ENCODE results near the gene DCAF11. TPM values are rescaled to one million over a fixed set of nuclear protein-coding genes. Genes with fewer than 3 reads are reported as not detected.
A peak's percentile ranks its signal among the peaks of the same experiment; 100 is the strongest.

The DCAF11 gene
- polyA plus RNA-seq, 3 donors, result 45.6 to 56.6 (median 48.8) TPM

GRCh38 chr14:24079491-24080141 is 35.0 kb upstream of the DCAF11 start:
- intact Hi-C loops (cut with micrococcal nuclease), result no loop called here
- DNase-seq, result no peak
- no peak overlapping the region for H2AFZ ChIP-seq (ENCODE audit: insufficient read depth, low read depth, low read length, poor library complexity, severe bottlenecking)
- H3K9ac ChIP-seq (ENCODE audit: insufficient read depth, low read length, poor library complexity, severe bottlenecking), result no peak overlapping the region
- no peak overlapping the region for H3K27ac ChIP-seq (ENCODE audit: low read depth in 1 of 2, low read length in 2 of 2)
- H3K4me3 Mint-ChIP-seq, result peak overlapping the region in 1 of 2 donors; percentile 88
- peaks cover 4 to 11% of the 10 kb centered on the region in 2 donors for H3K36me3 Mint-ChIP-seq
- no peaks in the 10 kb centered on the region for H3K79me2 ChIP-seq (ENCODE audit: insufficient read depth, low read length)
- TF ChIP-seq, protein P1, sequence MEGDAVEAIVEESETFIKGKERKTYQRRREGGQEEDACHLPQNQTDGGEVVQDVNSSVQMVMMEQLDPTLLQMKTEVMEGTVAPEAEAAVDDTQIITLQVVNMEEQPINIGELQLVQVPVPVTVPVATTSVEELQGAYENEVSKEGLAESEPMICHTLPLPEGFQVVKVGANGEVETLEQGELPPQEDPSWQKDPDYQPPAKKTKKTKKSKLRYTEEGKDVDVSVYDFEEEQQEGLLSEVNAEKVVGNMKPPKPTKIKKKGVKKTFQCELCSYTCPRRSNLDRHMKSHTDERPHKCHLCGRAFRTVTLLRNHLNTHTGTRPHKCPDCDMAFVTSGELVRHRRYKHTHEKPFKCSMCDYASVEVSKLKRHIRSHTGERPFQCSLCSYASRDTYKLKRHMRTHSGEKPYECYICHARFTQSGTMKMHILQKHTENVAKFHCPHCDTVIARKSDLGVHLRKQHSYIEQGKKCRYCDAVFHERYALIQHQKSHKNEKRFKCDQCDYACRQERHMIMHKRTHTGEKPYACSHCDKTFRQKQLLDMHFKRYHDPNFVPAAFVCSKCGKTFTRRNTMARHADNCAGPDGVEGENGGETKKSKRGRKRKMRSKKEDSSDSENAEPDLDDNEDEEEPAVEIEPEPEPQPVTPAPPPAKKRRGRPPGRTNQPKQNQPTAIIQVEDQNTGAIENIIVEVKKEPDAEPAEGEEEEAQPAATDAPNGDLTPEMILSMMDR (IDR thresholded peaks at IDR 0.05), result no peak
- H3K9me3 ChIP-seq (replicated peaks in 1 of 2; ENCODE audit: control insufficient read depth in 1 of 2, insufficient read depth in 1 of 2, low read length in 2 of 2), result no peaks in the 10 kb centered on the region
- 85% methylated on average over 7 of the region's 9 CpGs for WGBS (ENCODE audit: insufficient coverage)
- peaks cover 21 to 44% of the 10 kb centered on the region in 2 donors for H3K27me3 ChIP-seq (ENCODE audit: control insufficient read depth in 2 of 2, insufficient read depth in 2 of 2, low read length in 2 of 2)
- H3K4me3 ChIP-seq (replicated peaks in 1 of 3; ENCODE audit: low read depth in 2 of 3, low read length in 3 of 3), result no peak overlapping the region
- H3K36me3 ChIP-seq (replicated peaks in 1 of 2; ENCODE audit: control insufficient read depth in 1 of 2, insufficient read depth in 2 of 2, low read length in 2 of 2), result no peaks in the 10 kb centered on the region
- peaks cover 23% of the 10 kb centered on the region for H3K4me1 Mint-ChIP-seq
- H3K9me3 Mint-ChIP-seq, result peaks cover 0 to 23% (median 2%) of the 10 kb centered on the region in 7 donors
- peaks cover 12 to 18% of the 10 kb centered on the region in 2 donors for H3K4me1 ChIP-seq (ENCODE audit: control insufficient read depth in 1 of 2, insufficient read depth in 2 of 2, low read length in 2 of 2)
- H3K27me3 Mint-ChIP-seq (ENCODE audit: low read depth in 3 of 3), result peaks cover 46 to 49% (median 48%) of the 10 kb centered on the region in 3 donors
- H4K20me1 ChIP-seq (ENCODE audit: insufficient read depth, low read length), result no peaks in the 10 kb centered on the region
- peak overlapping the region in 1 of 7 donors; percentile 33 for H3K27ac Mint-ChIP-seq
- no peak overlapping the region for H3K4me2 ChIP-seq (replicated peaks; ENCODE audit: extremely low read depth, low read length, poor library complexity, severe bottlenecking)

DNA sequence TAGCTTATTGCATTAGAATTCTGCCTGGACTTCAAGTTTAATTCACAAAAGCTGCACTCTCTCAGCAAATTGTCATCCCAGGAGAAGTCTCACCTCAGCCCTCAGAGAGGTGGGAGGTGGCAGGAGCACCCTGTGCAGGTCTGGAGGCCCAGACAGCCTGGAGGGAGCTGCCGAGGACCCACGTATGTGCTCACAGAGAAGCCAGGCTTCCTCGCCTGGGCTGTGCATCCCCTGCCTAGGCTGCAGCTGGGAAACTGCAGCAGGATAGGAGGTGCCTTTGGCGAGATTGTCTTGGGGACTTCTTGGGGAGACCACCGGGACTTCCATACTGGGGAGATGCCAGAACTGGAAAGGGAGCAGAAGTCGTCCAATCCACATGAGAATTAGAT is 34.4 kb upstream of the DCAF11 start:
- H3K27ac ChIP-seq (ENCODE audit: low read depth in 1 of 2, low read length in 2 of 2), result no peak overlapping the region
- H3K36me3 Mint-ChIP-seq, result peaks cover 4 to 11% of the 10 kb centered on the region in 2 donors
- intact Hi-C loops (cut with micrococcal nuclease), result no loop called here

More for the DNA sequence above, 34.4 kb upstream of the DCAF11 start:
- H3K4me3 Mint-ChIP-seq, result peak overlapping the region in 1 of 2 donors; percentile 88
- no peaks in the 10 kb centered on the region for H4K20me1 ChIP-seq (ENCODE audit: insufficient read depth, low read length)
- H3K9ac ChIP-seq (ENCODE audit: insufficient read depth, low read length, poor library complexity, severe bottlenecking), result no peak overlapping the region
- no peaks in the 10 kb centered on the region for H3K36me3 ChIP-seq (replicated peaks in 1 of 2; ENCODE audit: control insufficient read depth in 1 of 2, insufficient read depth in 2 of 2, low read length in 2 of 2)
- H2AFZ ChIP-seq (ENCODE audit: insufficient read depth, low read depth, low read length, poor library complexity, severe bottlenecking), result no peak overlapping the region
- H3K79me2 ChIP-seq (ENCODE audit: insufficient read depth, low read length), result no peaks in the 10 kb centered on the region
- H3K9me3 ChIP-seq (replicated peaks in 1 of 2; ENCODE audit: control insufficient read depth in 1 of 2, insufficient read depth in 1 of 2, low read length in 2 of 2), result no peaks in the 10 kb centered on the region
- peaks cover 0 to 23% (median 2%) of the 10 kb centered on the region in 7 donors for H3K9me3 Mint-ChIP-seq
- H3K27me3 Mint-ChIP-seq (ENCODE audit: low read depth in 3 of 3), result peaks cover 46 to 51% (median 47%) of the 10 kb centered on the region in 3 donors
- no peak overlapping the region for H3K27ac Mint-ChIP-seq
- no peak for DNase-seq
- peaks cover 12 to 18% of the 10 kb centered on the region in 2 donors for H3K4me1 ChIP-seq (ENCODE audit: control insufficient read depth in 1 of 2, insufficient read depth in 2 of 2, low read length in 2 of 2)
- H3K27me3 ChIP-seq (ENCODE audit: control insufficient read depth in 2 of 2, insufficient read depth in 2 of 2, low read length in 2 of 2), result peaks cover 21 to 44% of the 10 kb centered on the region in 2 donors
- no peak overlapping the region for H3K4me3 ChIP-seq (replicated peaks in 1 of 3; ENCODE audit: low read depth in 2 of 3, low read length in 3 of 3)
- WGBS (ENCODE audit: insufficient coverage), result 59% methylated on average over 5 of the region's 6 CpGs
- H3K4me2 ChIP-seq (replicated peaks; ENCODE audit: extremely low read depth, low read length, poor library complexity, severe bottlenecking), result no peak overlapping the region
- TF ChIP-seq, protein P1 (IDR thresholded peaks at IDR 0.05), result no peak
- peaks cover 21% of the 10 kb centered on the region for H3K4me1 Mint-ChIP-seq
